Limb (tissue), 2 donors: ENCODE data around the gene OR52E4.

Experiments
- DNase-seq, 2 donors: peaks; one replicate each; pipeline ENCODE4 v3.0.0-alpha.2; 2016; ENCODE audit errors: extremely low spot score in 2 of 2

Gene OR52E4

DNA sequence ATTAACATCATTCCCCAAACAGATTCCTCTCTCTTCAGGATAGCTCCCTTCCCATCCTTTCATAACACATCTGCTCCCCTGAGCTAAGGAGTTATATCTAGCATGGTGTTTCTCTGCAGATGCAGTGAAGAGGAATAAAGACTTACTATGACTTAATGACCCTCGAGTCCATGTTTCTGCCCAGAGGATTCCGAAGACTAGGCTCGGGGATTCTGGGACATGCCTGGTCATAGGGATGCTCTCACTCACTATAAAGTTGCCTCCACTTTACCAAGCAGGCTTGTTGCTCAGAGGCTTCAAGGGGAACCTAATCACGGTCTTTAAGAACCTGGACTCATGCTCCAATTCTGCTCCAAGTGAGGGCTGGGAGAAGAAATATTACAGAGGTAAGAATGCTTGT lies at the start of gene OR52E4:
Gene OR52E4, plus strand, starts transcription at position 301 of the 400 bp plus-strand sequence. CDS start 3,664 bp downstream, outside the sequence.
- DNase-seq: no peak

DNA sequence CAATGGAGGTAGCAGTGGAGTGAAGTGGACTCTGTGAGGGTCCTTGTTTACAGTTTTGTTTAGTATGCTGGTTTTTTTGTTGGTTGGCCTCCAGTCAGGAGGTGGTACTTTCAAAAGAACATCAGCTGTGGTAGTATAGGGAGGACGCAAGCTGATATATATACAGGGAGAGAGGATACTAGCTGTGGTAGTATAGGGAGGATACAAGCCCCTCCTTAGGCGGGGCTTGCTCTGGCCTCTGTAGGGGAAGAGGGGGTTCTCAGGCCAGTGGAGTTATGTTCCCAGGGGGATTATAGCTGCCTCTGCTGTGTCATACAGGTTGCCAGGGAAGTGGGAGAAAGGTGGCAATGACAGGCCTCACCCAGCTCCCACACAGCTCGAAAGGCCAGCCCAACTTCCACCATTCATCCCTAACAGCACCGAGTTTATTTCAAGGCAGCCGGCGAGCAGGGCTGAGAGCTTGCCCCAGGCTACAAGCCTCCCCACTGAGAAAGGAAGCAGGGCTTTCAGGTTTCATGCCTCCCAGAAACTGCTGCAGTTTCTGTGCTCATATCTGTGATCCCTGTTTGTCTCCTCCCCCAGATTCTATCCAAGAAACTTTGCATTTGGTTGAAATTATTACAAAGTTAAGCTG lies 49.1 kb upstream of the OR52E4 start:
- DNase-seq: no peak

GRCh38 chr11:5833446-5833845 lies 47.0 kb upstream of the OR52E4 start:
- DNase-seq: no peak

DNA sequence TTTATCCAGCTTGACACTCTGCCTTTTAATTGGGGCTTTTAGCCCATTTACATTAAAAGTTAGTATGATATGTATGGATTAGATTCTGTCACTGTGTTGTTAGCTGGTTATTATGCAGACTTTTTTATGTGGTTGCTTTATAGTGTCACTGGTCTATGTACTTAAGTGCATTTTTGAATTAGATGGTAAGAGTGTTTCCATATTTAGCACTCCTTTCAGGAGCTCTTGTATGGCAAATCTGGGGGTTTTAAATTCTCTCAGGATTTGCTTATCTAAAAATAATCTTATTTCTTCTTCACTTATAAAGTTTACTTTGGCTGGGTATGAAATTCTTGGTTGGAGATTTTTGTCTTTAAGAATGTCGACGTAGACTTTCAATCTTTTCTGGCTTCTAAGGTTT lies 42.7 kb upstream of the OR52E4 start:
- no peak for DNase-seq

GRCh38 chr11:5841797-5842196 lies 38.6 kb upstream of the OR52E4 start, which contains the start of gene OR52E6:
Gene OR52E6 (minus strand): TSS chr11:5841897. CDS start chr11:5841897, 0 bp downstream.
- DNase-seq: no peak

DNA sequence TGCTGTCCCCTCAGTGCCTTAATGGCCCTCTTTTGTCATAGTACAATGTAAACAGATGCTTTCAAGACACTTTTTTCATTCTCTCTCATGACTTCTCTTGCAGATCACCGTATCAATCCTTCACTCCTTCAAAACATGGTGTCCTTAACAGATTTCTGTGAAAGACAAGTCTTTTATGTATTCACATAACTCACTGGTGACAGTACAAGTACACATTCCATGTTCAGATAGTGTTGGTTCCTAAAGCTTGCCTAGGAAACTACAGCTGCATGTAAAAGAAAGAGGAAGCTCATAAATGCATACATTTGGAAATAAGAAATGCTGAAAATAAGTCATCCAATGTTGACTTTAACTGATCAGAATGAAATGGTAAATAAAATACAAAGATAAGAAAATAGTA lies 33.7 kb upstream of the OR52E4 start:
- DNase-seq: no peak

- DNase-seq: no peak
Measured at GRCh38 chr11:5847711-5848110, 32.7 kb upstream of the OR52E4 start.

GRCh38 chr11:5851002-5851401 lies 29.4 kb upstream of the OR52E4 start:
- no peak for DNase-seq

DNA sequence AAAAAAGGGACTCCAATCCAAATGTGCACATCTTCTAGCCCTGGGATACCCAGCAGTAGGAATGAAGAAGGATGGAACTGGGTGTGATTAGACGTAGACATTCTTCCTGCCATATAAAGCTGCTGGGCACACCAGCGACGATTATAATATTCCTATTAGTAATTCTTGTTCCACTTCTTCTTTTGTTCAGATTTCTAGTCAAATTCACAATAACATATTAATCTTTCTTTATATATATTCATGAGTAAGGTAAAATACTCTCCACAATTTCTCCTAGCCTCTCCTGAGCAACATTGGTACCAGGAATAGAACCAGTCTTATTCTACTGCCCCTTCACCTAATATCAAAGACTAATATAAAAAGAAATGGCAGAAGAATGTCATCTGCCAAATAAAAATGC lies 22.8 kb upstream of the OR52E4 start, which contains the start of gene OR52E8:
Gene OR52E8, minus strand, starts transcription at position 101 of the 400 bp plus-strand sequence. Its CDS starts 0 bp downstream, at position 101.
- DNase-seq: no peak

DNA sequence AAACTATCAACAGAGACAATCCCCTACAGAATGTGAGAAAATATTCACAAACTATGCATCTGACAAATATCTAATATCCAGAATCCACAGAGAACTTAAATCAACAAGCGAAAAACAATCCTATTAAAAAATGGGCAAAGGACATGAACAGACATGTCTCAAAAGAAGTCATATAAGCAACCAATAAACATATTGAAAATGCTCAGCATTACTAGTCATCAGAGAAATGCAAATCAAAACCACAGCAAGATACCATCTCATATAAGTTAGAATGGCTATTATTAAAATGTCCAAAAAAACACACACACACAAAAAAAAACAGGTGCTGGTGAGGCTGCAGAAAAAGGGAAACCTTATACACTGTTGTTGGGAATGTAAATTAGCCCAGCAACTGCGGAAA lies 14.6 kb upstream of the OR52E4 start:
- no peak for DNase-seq

- no peak for DNase-seq
Measured at GRCh38 chr11:5878564-5878963, 1.9 kb upstream of the OR52E4 start.

DNA sequence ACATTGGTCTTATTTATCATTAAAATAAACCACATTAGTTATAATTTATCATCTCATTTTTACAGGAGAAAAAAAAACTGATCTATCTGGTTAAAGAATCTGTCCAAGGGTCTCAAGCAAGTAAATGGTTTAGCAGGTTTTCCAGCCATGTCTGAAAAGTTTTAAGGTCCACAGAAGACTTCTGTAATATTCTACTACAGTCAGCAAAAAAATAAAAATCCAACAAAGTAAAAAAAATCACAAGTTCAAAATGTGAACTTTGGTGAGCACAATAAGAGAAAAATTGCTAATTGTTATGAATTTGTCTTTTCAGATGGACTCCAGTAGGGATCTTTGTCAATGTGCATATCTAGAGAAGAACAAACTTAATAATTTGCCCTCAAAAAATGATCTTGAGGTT lies 1.3 kb downstream of the OR52E4 start:
- no peak for DNase-seq

DNA sequence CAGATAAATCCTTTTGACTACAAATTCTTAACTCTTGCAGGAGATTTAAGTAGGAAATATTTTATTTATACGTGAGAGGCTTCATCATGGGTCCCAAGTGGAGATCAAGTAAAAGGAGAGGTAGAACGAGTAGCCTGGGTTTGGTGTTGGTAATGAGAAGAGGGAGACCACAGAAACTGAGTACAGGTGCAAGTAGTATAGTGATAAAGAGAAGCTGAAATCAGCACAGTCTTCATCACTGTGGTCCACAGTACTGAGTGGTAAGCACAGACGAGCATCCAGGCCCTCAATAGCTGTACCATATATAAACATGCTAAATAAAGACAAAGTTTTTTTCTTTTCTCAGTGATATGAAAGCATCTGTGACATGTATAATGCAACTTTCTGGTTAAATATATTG lies 6.7 kb downstream of the OR52E4 start:
- DNase-seq: no peak

GRCh38 chr11:5887661-5888060 lies 7.2 kb downstream of the OR52E4 start:
- no peak for DNase-seq

DNA sequence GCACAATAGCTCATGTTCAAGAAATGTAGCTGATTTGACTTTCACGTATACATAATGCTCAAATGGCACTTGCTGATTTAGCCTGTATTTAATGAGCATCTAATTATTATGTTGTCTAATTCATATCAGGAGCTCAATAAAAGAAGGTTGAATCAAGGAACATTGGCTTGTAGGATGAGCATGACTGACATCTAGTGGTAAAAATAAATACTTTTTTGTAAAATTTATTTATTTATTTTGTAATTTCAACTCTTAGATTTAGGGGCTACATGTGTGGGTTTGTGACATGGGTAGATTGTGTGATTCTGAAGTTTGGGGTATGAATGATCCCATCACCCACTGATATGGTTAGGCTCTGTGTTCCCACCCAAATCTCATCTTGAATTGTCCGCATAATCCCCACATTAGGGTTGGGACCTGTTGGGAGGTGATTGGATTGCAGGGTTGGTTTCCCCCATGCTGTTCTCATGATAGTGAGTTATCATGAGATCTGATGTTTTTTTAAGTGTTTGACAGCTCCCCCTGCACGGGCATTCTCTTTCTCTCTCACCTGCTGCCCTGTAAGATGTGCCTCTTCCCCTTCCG lies 10.9 kb downstream of the OR52E4 start:
- peak in 1 of 2 donors; percentile 3 for DNase-seq

- no peak for DNase-seq
Measured at GRCh38 chr11:5892908-5893307, 12.5 kb downstream of the OR52E4 start, which contains the start of gene OR52E5. Gene OR52E5 (plus strand): TSS chr11:5893208. CDS start chr11:5900777, 7,569 bp downstream.

GRCh38 chr11:5899534-5899933 lies 19.1 kb downstream of the OR52E4 start:
- DNase-seq: no peak

- no peak for DNase-seq
Measured at GRCh38 chr11:5910540-5910939, 30.1 kb downstream of the OR52E4 start.

DNA sequence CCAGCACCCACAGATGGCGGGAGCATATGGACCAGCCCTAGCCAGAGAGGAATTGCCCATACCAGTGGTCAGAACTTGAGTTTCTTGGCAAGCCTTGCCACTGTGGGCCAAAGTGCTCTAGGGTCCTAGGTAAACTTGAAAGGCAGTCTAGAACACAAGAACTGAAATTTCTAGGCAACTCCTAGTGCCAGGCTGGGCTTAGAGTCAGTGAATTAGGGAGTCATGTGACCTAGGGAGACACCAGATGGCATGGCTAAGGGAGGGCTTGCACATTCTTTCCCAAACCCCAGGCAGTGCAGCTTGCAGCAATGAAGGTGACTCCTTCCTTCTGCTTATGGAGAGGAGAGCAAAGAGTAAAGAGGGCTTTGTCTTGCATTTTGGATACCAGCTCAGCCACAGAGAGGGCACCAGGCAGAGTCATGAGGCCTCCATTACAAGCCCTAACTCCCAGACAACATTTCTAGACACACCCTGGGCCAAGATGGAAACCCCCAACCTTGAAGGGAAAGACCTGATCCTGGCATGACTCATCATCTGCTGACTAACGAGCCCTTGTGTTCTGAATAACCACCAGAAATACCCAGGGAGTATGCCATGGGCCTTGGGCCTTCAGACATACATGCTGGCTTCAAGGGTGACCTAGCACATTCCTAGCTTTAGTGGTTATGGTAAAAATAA lies 42.5 kb downstream of the OR52E4 start:
- DNase-seq: no peak

DNA sequence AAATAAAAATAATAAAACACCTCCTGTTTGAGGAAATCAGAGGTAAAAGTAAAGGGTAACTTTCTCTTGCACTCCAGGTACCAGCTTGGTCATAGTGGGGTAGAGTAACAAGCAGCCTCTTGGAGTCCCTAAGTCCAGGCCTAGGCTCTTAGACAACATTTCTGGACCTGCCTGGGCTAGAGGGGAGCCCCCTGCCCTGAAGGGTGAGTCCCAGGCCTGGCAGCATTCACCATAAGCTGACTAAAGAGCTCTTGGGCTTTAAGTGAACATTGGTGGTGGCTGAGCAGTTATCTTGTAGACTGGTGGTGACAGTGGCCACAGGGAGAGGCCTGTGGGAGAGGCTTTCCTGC lies 43.0 kb downstream of the OR52E4 start:
- DNase-seq: no peak

DNA sequence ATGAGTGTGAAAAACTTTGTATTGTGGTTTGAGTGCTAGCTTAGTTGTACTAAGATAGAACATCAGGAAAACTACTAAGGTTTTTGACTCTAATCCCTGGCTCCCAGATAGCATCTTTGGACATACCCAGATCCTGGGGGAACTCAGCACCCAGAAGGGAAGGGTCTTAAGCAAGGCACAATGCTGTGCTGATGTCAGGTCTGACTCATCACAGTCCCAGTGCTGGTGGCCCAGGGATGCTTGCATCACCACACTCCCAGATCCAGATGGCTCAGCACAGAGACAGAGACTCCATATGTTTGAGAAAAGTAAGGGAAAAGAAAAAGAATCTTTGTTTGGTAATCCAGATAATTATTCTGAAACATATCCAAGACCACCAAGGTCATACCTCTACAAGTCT lies 43.4 kb downstream of the OR52E4 start:
- no peak for DNase-seq

- no peak for DNase-seq
Measured at GRCh38 chr11:5928271-5928670, 47.8 kb downstream of the OR52E4 start.

GRCh38 chr11:5928811-5929210 lies 48.4 kb downstream of the OR52E4 start:
- no peak for DNase-seq
